Stimulated activated CD4-positive, alpha-beta T cell treated with anti-CD3 and anti-CD28 coated beads, TNF-alpha, amount 100 ng/mL, for 24 hours (primary cell): ENCODE results near the gene APOL3.
"Not testable (repeated sequence)": the region's sequence is repeated elsewhere in the genome, so short reads cannot be mapped to it uniquely, and the experiment has no call there.

Source experiments
- DNase-seq, 3 experiments: peaks; one replicate each; pipeline ENCODE4 v3.0.0-alpha.2; 2020; ENCODE audit warnings: low read depth in 3 of 3

APOL3 gene

GRCh38 chr22:36193171-36193570 lies 32.6 kb upstream of the APOL3 start:
- DNase-seq = no peak

DNA sequence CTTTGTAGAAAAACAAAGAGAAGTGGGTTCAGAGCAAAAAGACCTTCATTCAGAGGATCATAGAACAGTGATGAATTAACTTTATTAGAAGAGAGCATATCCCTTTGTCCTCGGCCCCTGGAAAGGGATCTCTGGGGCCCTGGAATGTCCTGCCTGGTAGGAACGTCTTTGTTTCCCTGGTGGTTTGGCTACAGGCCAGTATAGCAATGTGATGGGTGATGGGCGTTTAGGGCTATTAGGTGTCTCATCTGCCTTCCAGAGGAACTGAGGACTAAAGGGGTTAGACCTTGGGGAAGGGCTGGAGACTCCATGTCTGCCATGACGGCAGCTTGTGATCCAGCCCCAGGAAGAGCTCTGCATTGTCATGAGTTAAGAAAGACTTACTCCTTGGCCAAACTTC lies 32.0 kb upstream of the APOL3 start:
- DNase-seq = no peak

GRCh38 chr22:36191106-36191836 lies 30.7 kb upstream of the APOL3 start:
- no peak for DNase-seq

DNA sequence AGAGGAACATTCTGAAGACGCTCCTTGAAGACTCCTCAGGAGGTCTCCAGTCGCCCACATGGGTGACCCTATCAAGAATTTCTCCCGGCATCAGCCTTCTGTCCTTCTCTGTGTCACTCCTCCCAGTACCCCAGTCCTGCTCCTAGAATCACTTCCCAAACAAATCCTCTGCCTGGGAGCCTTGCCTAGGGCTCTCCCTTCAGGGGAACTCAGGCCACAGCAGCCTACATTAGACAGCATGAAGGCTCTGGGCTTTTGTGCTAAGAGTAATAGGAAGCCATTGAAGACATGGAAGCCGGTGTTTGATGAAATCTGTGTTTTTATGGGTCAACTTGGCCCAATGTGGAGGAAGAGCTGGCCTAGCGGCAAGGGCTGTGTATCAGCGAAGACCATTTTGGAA lies 27.3 kb upstream of the APOL3 start:
- DNase-seq = not testable (repeated sequence)

DNA sequence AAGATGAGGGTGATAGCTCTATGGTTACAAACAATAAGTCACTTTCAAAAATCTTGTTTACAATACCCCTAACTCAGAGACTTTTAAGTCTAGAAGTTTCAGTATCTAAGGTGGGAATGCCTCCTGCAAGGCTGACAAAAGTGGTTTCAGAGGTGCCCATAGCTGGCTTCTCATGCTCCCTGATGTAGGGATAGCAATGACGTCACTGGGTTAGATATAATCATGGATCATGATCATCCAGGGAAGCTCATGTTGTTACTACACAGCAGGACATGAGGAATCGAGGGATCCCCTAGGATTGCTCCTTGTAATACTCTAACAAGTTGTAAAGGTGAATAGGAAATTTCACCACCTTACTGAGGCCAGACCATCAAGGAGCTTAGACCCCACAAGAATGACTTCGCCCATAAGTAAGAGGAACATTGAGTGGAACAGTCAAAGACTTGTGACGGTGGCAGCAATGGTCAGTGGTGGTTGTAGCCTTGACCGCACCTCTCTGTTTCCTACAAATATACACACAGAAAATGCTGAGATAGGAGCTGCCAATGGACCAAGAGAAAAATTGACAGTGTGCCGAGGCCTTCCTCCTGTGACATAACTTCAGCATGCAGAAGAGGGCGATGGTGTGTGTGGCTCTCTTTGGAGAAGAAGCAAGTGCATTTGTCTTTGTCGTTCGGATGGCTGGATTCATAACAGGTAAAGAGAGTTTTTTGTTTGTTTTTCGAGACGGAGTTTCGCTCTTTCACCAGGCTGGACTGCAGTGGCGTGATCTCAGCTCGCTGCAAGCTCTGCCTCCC lies 25.5 kb upstream of the APOL3 start:
- no peak for DNase-seq

GRCh38 chr22:36184433-36185025 lies 24.0 kb upstream of the APOL3 start:
- no peak for DNase-seq

- no peak for DNase-seq
These were observed 22.9 kb upstream of the APOL3 start for GRCh38 chr22:36183446-36183845.

- DNase-seq = no peak
These were observed 22.3 kb upstream of the APOL3 start for GRCh38 chr22:36182857-36183256.

DNA sequence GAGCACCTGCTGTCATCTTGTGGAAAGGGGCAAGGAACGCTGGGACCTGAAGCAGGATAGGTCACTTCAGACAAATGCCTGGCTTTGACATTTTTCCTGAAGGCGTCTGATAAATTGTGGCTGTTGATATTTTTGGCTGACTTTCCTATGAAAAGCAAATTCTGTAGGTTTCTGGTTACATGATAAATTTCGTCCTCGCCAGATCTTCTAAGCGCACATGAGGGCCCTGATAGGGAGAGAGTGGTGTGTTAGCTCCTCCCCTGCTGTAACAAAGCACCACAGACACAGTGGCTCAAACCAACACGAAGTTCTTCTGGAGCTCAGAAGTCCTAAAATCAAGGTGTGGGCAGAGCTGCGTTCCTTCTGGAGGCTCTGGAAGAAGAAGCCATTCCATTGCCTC lies 21.5 kb upstream of the APOL3 start:
- no peak for DNase-seq

DNA sequence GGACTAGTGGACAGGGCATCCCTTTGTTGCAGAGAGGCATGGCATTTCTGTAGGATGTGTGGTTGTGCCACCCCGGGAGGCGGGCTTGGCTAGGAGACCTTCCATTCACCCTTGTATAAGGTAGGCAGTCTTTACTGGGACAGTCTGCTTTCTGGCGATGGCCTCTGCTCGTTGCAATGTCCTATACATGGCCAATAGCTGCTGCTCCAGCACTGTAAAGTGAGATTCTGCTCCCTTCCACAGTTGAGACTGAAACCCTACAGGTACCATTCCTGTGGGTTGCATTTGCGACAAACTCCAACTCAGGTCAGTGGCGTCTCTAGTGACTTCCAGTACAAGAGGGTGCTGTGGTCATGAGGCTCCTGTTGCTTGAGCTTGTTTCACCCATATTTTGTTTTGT lies 20.4 kb upstream of the APOL3 start:
- no peak for DNase-seq

- peak; percentile 72 to 83 (median 76) for DNase-seq
These were observed 19.7 kb upstream of the APOL3 start for GRCh38 chr22:36180038-36180880.

GRCh38 chr22:36177160-36177559 lies 16.6 kb upstream of the APOL3 start:
- no peak for DNase-seq

DNA sequence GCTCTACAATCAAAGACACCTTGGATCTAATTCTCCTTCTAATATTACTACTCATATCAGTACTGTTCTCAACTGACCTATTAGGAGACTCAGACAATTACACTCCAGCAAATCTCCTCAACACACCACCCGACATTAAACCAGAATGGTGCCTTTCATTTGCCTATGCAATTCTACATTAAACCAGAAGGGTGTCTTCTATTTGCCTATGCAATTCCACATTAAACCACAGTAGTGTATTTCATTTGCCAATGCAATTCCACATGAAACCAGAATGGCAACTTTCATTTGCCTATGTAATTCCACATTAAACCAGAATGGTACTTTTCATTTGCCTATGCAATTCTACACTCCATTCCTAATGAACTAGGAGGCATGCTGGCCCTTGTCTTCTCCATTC lies 15.3 kb upstream of the APOL3 start:
- DNase-seq = no peak

DNA sequence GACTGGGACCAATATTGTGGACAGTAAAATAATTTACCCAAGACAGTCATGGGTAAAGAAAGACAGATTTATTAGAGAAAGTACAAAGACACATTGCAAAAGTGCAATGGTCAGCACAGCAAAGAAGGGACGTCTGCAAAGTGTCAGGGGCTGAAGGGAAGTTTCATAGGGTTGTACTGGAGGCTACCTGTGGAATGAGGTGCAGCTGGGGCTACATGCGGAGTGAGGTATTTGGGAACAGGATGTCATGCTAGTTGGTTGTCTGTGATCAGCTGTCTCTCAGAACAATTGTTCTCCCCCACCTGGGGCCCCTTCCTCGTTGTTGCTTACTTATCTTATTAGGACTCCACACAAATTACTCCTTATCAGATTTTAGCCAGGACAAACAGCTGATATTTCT lies 11.4 kb upstream of the APOL3 start:
- no peak for DNase-seq

DNA sequence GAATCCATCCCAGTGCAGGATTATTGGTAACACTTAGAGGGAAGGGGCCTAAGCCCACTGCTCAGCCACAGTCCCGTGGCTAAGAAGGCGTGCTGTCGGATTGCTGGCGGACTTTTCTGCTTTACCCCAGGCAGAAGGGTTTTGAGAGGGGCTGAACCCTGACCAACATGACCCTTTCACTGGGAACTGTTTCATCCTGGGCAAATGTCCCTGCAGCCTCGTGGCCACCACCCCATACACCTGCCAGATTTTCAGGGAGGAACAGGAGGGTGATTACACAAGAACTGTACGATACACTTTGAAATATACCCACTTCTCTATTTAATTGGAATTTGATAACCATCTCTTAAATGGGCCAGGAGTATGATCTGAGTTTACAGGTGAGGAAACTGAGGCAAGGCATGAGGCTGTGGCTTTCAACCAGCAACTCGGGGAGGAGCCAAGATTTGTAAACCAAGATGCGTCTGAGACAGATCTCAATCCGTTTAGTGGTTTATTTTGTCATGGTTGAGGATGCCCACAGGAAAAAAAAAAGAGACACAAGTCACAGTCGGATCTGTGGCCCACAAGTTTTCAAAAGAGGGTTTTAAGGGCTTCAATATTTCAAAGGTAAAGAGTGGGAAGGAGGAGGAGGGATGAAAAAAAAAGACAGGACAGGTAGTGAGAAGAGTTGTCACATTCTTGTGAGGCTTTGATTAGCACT lies 6.1 kb upstream of the APOL3 start:
- DNase-seq = no peak

DNA sequence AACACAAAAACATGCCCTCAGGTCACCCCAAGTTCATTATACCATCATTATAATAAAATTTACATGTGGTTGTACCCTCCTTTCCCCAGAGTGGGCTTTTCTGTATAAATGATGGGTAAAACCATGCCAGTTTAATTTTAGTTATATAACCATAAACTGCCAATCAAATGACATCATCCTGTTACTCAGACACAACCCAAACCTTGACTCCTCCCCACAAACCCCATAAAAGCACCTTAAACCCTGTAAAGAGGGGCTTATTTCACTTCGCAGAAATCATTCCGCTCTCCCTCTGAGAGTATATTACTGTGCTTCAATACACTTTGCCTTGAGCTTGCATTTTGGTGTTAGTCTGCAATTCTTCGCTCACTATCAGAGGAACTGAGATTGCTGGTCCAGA lies 5.5 kb upstream of the APOL3 start:
- no peak for DNase-seq

DNA sequence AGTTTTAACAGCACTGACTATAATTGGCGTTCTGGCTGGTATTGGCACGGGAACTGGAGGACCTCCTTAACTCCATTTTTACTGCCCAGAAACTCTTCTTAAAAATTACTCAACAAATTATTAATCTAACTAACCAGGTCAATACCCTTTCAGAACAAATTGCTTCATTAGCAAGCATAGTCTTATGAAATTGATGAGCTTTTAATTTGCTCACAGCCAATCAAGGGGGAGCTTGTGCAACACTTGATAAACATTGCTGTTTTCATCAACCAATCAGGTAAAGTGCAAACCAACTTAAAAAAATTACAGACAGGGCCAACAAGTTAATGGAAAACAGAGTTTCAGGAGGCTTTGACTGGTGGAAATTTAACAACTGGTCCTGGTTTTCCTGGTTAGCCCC lies 4.6 kb upstream of the APOL3 start:
- DNase-seq = no peak

DNA sequence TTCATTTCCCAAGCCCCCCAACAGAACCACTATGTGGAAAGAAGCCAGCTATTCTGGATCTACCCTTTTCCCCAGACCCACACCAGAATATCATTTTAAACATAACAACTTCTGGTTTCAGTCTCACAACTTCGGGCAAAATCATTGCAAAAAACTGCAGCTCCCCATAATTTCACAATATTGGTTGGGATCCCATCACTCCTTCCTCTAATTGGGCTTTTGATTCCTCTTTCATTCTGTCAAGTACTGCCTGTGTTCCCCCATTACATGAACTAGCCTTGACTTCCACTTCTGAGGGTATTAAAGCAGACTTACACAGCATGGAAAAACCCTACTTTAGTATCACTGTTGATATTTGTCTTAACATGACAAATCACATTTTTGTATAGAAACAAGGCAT lies 4.1 kb upstream of the APOL3 start:
- DNase-seq = no peak

DNA sequence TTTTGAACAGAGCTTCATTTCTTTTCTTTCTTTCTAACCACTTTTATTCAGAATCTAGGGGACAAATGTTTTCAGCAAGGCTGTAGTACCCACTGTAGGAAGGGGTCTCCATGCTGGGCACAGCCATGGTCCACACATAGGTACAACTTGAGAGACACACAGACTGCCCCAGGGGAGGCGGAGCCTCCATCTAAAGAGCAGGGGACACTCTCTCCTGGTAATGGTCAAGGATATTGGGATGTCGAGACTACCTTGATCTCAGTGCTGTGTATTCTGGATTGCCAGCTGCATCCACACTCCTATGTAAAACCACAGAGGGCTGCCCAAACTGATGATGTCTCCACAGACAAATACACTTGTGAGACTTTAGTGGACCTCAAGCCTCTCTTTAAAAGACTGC lies 2.9 kb upstream of the APOL3 start:
- no peak for DNase-seq

DNA sequence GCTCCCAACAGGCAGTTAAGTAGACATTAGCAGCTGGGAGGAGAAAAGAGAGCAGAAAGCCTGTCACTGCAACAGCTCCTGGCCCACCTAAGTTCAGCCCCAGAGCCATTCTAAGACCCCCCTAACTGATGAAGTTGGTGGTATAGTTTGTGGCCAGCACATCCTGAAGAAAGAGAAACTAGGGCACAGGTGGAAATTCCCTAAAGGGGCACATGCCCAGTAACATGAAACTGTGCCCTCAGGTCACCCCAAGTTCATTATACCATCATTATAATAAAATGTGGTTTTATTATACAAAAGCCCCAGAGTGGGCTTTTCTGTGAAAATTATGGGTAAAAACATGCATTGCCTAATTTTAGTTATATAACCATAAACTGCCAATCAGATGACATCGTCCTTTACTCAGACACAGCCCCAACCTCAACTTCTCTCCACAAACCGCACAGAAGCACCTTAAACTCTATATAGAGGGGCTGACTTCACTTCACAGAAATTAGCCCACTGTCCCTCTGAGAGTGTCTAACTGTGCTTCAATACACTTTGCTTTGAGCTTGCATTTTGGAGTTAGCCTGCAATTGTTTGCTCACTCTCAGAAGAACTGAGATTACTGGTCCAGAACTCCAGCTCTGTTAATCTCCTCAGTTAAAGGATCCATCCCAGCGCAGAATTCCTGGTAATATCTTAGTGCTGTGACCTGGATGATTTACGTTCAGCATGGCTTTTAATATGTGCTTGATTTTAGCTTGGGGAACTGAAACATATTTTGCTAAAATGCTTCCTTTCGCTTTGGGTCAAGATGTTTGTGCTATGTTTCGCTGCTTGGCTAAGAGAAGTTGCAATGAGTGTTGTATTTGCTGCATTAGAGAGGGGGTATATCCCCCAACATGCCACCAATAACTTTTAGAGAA lies 1.8 kb upstream of the APOL3 start:
- DNase-seq = no peak

DNA sequence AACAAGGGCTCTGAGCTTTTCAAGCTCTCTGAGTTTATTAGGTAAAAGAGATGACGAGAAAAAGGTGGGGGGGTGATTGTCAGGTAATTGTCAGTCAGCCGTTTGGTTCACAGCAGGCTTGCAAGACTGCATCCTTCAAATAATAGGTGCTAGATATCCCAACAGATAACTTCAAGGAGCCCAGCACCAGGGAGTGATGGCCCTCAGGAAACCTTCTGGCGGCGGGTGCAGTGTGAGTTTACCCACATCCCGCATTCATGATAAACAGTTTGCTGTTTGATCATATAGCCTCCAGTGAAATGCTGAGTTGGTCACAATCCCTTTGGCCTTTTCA lies 1.2 kb upstream of the APOL3 start:
- not testable (repeated sequence) for DNase-seq
